K562 (cell line): Measurements from ENCODE around the gene HSDL1. TPM values are rescaled to one million over a fixed set of nuclear protein-coding genes. Genes with fewer than 3 reads are reported as not detected.

Source experiments
- ATAC-seq: fragments of 200-7000 bp; cut with Tn5 transposase; 3 replicates; pipeline ENCODE4 v1.9.1; 2020; ENCODE audit warnings: moderate library complexity
- BruUV-seq: library from RNA; stranded (reverse); fragments of 400-500 nt; replicated peaks from 2 replicates; lab custom pipeline; 2021; lab: Mats Ljungman, UMichigan
- CTCF ChIA-PET: fragments of 300-600 bp; formaldehyde crosslinking; extraction: SDS; loops from one replicate; lab custom pipeline; 2021; ENCODE audit warnings: low intra/inter-chr PET ratio; lab: Yijun Ruan, JAX
- POLR2A ChIA-PET: fragments of 300-600, 350-650 bp; sonication (Branson Sonifier 250); formaldehyde crosslinking; extraction: SDS; loops from one replicate; lab custom pipeline; 2021; ENCODE audit warnings: antibody characterized with exemption, inconsistent platforms; lab: Yijun Ruan, JAX
- DNase-seq, 4 experiments: peaks; one replicate each; pipeline versions ENCODE4 v3.0.0 to v3.0.0-alpha.2; 2011 to 2018; ENCODE audit warnings: low spot score in 3 of 4, mixed read lengths in 3 of 4; ENCODE audit errors: extremely low read depth in 1 of 4
- FAIRE-seq: peaks from 2 replicates; lab custom pipeline; 2011; peaks lifted over from hg19 to GRCh38; lab: Jason Lieb, UNC
- H2AFZ ChIP-seq: 2 replicates; pipeline ENCODE4 v1.6.0; 2011; ENCODE audit warnings: low read depth, low read length, control low read depth, inconsistent platforms
- H3K27ac ChIP-seq: fragments of 200-600 bp; 3 replicates; pipeline ENCODE4 v1.8.0; 2011; ENCODE audit warnings: low read depth, mild to moderate bottlenecking, control low read depth, inconsistent platforms, low read length, moderate library complexity, mixed read lengths; ENCODE audit errors: extremely low read depth
- H3K27me3 ChIP-seq, 2 experiments: fragments of 300-600 bp in 1 of 2; 2 replicates in 1 of 2; 3 replicates in 1 of 2; pipeline versions ENCODE4 v1.6.0 to v1.8.0; 2011; ENCODE audit warnings: inconsistent platforms in 2 of 2, low read length in 2 of 2, mild to moderate bottlenecking in 1 of 2, mixed read lengths in 1 of 2, moderate library complexity in 1 of 2; ENCODE audit not compliant: control insufficient read depth in 2 of 2, insufficient read depth in 2 of 2
- H3K36me3 ChIP-seq: fragments of 300-600 bp; 3 replicates; pipeline ENCODE4 v1.8.0; 2011; ENCODE audit warnings: mild to moderate bottlenecking, low read length, inconsistent platforms; ENCODE audit not compliant: control insufficient read depth, insufficient read depth
- H3K4me1 ChIP-seq, 2 experiments: fragments of 200-600 bp in 1 of 2; replicated peaks in 1 of 2; 2 replicates in 1 of 2; 3 replicates in 1 of 2; pipeline versions ENCODE4 v1.5.1 to v1.8.0; 2011; ENCODE audit warnings: inconsistent platforms in 2 of 2, low read length in 2 of 2, mild to moderate bottlenecking in 1 of 2, mixed read lengths in 1 of 2, moderate library complexity in 1 of 2; ENCODE audit not compliant: control insufficient read depth in 2 of 2, insufficient read depth in 2 of 2
- H3K4me2 ChIP-seq: 2 replicates; pipeline ENCODE4 v1.6.1; 2011; ENCODE audit warnings: low read length, control low read depth, inconsistent platforms, mixed read lengths; ENCODE audit not compliant: insufficient read depth
- H3K4me3 ChIP-seq: fragments of 200-600 bp; sonication (generic), shearing (Covaris generic); 2 replicates; pipeline ENCODE4 v1.5.1; 2016; ENCODE audit warnings: control low read depth, inconsistent platforms
- H3K79me2 ChIP-seq: fragments of 200-600 bp; 3 replicates; pipeline ENCODE4 v1.8.0; 2011; ENCODE audit warnings: low read length, inconsistent platforms; ENCODE audit not compliant: control insufficient read depth, insufficient read depth
- H3K9ac ChIP-seq, 2 experiments: 2 replicates each; pipeline versions ENCODE4 v1.6.0 to v1.6.1; 2011; ENCODE audit warnings: low read depth in 2 of 2, low read length in 2 of 2, control low read depth in 1 of 2, inconsistent platforms in 1 of 2, mild to moderate bottlenecking in 1 of 2, mixed read lengths in 1 of 2; ENCODE audit not compliant: insufficient read depth in 1 of 2
- H3K9me1 ChIP-seq: one replicate; pipeline ENCODE4 v1.6.0; 2011; ENCODE audit warnings: inconsistent platforms, mild to moderate bottlenecking, low read length, moderate library complexity; ENCODE audit not compliant: control insufficient read depth, insufficient read depth
- H3K9me3 ChIP-seq: replicated peaks from 2 replicates; pipeline ENCODE4 v1.5.1; 2011; ENCODE audit warnings: low read depth, low read length, inconsistent platforms; ENCODE audit not compliant: control insufficient read depth, insufficient read depth
- H4K20me1 ChIP-seq: replicated peaks from 2 replicates; pipeline ENCODE4 v1.6.1; 2011; ENCODE audit warnings: low read length, inconsistent platforms, mixed read lengths; ENCODE audit not compliant: control insufficient read depth, insufficient read depth
- ARID3A ChIP-seq: IDR thresholded peaks from 2 replicates; pipeline ENCODE4 v1.6.1; 2012; ENCODE audit warnings: low read depth, low read length, improper control_type of control experiment, borderline replicate concordance
- HDAC3 ChIP-seq: fragments of 450-650 bp; IDR thresholded peaks from 2 replicates; pipeline ENCODE4 v1.6.1; 2018; ENCODE audit warnings: borderline replicate concordance, mild to moderate bottlenecking, moderate library complexity; ENCODE audit not compliant: partially characterized antibody
- HNRNPH1 ChIP-seq: fragments of 200-400 bp; formaldehyde crosslinking; optimal IDR thresholded peaks from 2 replicates; pipeline ENCODE3; 2017; ENCODE audit warnings: low read depth, mild to moderate bottlenecking, low read length, moderate library complexity
- JUND ChIP-seq, 2 experiments: IDR thresholded peaks; 2 replicates in 1 of 2; 3 replicates in 1 of 2; pipeline ENCODE4 v1.6.1; 2011; ENCODE audit warnings: borderline replicate concordance in 2 of 2, low read depth in 2 of 2, low read length in 2 of 2, improper control_type of control experiment in 1 of 2, missing biosample characterization in 1 of 2, missing genetic modification characterization in 1 of 2, missing genetic modification reagents in 1 of 2
- NR3C1 ChIP-seq: sonication (generic); formaldehyde crosslinking; IDR thresholded peaks from 2 replicates; pipeline ENCODE4 v1.8.1; 2022; ENCODE audit warnings: missing genetic modification reagents
- OTX1 ChIP-seq: fragments of 450-650 bp; formaldehyde crosslinking; IDR thresholded peaks from 2 replicates; pipeline ENCODE4 v1.4.0; 2022; ENCODE audit warnings: mild to moderate bottlenecking
- PCBP1 ChIP-seq: fragments of 200-400 bp; formaldehyde crosslinking; IDR thresholded peaks from 2 replicates; pipeline ENCODE4 v1.6.1; 2018; ENCODE audit warnings: mild to moderate bottlenecking, low read depth, low read length; ENCODE audit not compliant: poor library complexity, severe bottlenecking
- STAT5B ChIP-seq: fragments of 250-450 bp; sonication (Bioruptor Pico); IDR thresholded peaks from 2 replicates; pipeline ENCODE4 v1.8.0; 2021; ENCODE audit warnings: mild to moderate bottlenecking, inconsistent platforms
- ZKSCAN8 ChIP-seq: fragments of 200-800 bp; sonication (Bioruptor generic); IDR thresholded peaks from 2 replicates; pipeline ENCODE4 v1.6.1; 2016; ENCODE audit warnings: missing genetic modification characterization, missing compliant biosample characterization
- ZNF395 ChIP-seq: fragments of 200-800 bp; sonication (Bioruptor generic); IDR thresholded peaks from 2 replicates; pipeline ENCODE4 v1.6.1; 2017; ENCODE audit warnings: missing genetic modification characterization, missing compliant biosample characterization
- WGBS: fragments of 100-300 bp; shearing (Covaris generic); methylation state at CpG from one replicate; pipeline ENCODE4 v1.1.6; 2016; ENCODE audit warnings: low coverage, mixed read lengths; ENCODE audit not compliant: insufficient coverage; ENCODE audit errors: missing lambda C conversion rate; 5-methylcytosine and 5-hydroxymethylcytosine counted together
- in situ Hi-C: fragments of 300-500 bp; cut with MboI; formaldehyde crosslinking; loops from 4 replicates; pipeline ENCODE4 v1.15.0; 2018; ENCODE audit warnings: inconsistent platforms, mixed read lengths
- intact Hi-C: fragments of 100-400 bp; cut with micrococcal nuclease; formaldehyde crosslinking; loops from 2 replicates; pipeline ENCODE4 v1.14.2; 2022
- polyA plus RNA-seq, 8 experiments: library from polyadenylated mRNA; depleted of rRNA in 4 of 8; stranded (reverse) in 5 of 8; unstranded in 3 of 8; fragments of >200 nt; fragmentation: Nextera tagmentation in 2 of 8; fragmentation: Illumina TruSeq in 1 of 8; extraction: Ambion mirVana in 2 of 8; extraction: Trizol in 1 of 8; gene quantifications; 2 replicates each; pipeline versions ENCODE4 v1.2.1 to v1.2.3, GENCODE V29; 2011 to 2014; ENCODE audit warnings: inconsistent platforms in 1 of 8, missing spikeins in 1 of 8
- total RNA-seq, 7 experiments: library from RNA; depleted of rRNA in 6 of 7; stranded (reverse); fragments of >200 nt in 6 of 7; fragmentation: Illumina TruSeq in 2 of 7; extraction: Trizol in 2 of 7; gene quantifications; 2 replicates each; pipeline versions ENCODE4 v1.2.1 to v1.2.3, GENCODE V29; 2011 to 2021; ENCODE audit warnings: low replicate concordance in 1 of 7
- TF ChIP-seq, protein P1 (sequence below): sonication (generic); formaldehyde crosslinking; IDR thresholded peaks from 2 replicates; pipeline ENCODE4 v1.8.1; 2023; ENCODE audit warnings: mild to moderate bottlenecking, missing genetic modification reagents
- TF ChIP-seq, protein P2 (sequence below), 2 experiments: fragments of 450-650 bp in 1 of 2; sonication (generic) in 1 of 2; formaldehyde crosslinking in 1 of 2; IDR thresholded peaks in 1 of 2; conservative IDR thresholded peaks in 1 of 2; 2 replicates each; pipeline versions ENCODE4 v1.6.1 to v1.8.1; 2016 to 2023; ENCODE audit warnings: mild to moderate bottlenecking in 2 of 2, moderate library complexity in 2 of 2, inconsistent platforms in 1 of 2, missing genetic modification reagents in 1 of 2

The HSDL1 gene
- total and polyA plus RNA-seq, 9 of the 15 experiments (the other 6 are each of a cell fraction or from before 2014, with no cell fraction given) = 14.8 to 41.2 (median 27.7) TPM

DNA sequence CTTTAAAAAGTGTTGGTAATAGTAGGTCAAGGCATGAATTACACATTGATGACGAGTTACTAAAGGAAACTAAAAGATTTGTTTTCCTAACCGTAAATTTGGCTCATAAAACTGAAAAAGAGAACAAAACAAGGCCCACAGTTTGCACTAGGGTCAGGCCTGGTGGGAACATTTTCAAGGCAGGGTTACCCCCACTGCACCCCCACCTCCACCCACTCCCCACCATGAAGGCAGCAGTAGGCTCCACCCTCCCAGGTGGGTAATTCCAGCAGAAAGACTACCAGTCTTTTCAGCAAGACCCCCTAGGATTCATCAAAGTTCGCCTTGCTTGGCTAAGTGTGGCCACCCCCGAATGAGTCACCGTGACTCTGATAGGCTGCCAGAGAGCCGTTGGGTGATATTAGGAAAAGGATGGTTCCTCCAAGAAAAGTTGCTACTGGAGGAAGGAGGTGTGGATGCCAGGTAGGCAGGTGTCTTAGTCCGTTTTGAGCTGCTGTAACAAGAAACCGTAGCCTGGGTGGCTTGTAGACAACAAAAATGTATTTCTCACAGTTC is 8.8 kb upstream of the HSDL1 start:
- intact Hi-C loops = no loop called here
- no peaks in the 10 kb centered on the region for H3K36me3 ChIP-seq
- H3K4me3 ChIP-seq = no peak overlapping the region
- H3K4me1 ChIP-seq = peaks cover 0 to 4% of the 10 kb centered on the region in 2 experiments; a peak in 1 of 5 replicates
- no peak overlapping the region for H2AFZ ChIP-seq
- POLR2A ChIA-PET = interaction anchor here (0.8 to 0.9 kb wide), 2 partner anchors 16 to 37 kb away, joined by 3 read pairs; partner anchors contain the start of gene MBTPS1
- H3K9me1 ChIP-seq = no peaks in the 10 kb centered on the region
- no peak overlapping the region for H3K27ac ChIP-seq
- H3K79me2 ChIP-seq = no peaks in the 10 kb centered on the region
- H3K9ac ChIP-seq = no peak overlapping the region
- no peak overlapping the region for H3K4me2 ChIP-seq
- peaks cover 17 to 52% of the 10 kb centered on the region in 2 experiments for H3K27me3 ChIP-seq
- FAIRE-seq (no peak), ATAC-seq (0 out of 3 replicates have a peak, but pooled peaks have one; percentile 22), DNase-seq (peak in 1 of 4 experiments; percentile 41)
- CTCF ChIA-PET = no interaction called here
- 4% methylated on average over 8 of the region's 8 CpGs for WGBS
- in situ Hi-C loops = no loop called here
- no peaks in the 10 kb centered on the region for H4K20me1 ChIP-seq
- no peaks in the 10 kb centered on the region for H3K9me3 ChIP-seq
- no TSS peak for BruUV-seq
- TF ChIP-seq STAT5B (CRISPR knock-in tag) = no peak
- TF ChIP-seq, protein P1, sequence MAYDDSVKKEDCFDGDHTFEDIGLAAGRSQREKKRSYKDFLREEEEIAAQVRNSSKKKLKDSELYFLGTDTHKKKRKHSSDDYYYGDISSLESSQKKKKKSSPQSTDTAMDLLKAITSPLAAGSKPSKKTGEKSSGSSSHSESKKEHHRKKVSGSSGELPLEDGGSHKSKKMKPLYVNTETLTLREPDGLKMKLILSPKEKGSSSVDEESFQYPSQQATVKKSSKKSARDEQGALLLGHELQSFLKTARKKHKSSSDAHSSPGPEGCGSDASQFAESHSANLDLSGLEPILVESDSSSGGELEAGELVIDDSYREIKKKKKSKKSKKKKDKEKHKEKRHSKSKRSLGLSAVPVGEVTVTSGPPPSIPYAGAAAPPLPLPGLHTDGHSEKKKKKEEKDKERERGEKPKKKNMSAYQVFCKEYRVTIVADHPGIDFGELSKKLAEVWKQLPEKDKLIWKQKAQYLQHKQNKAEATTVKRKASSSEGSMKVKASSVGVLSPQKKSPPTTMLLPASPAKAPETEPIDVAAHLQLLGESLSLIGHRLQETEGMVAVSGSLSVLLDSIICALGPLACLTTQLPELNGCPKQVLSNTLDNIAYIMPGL (CRISPR knock-in tag) = no peak
- no peak for TF ChIP-seq HDAC3
- no peak for TF ChIP-seq ZNF395 (CRISPR knock-in tag)
- TF ChIP-seq HNRNPH1 = no peak
- TF ChIP-seq, protein P2, sequence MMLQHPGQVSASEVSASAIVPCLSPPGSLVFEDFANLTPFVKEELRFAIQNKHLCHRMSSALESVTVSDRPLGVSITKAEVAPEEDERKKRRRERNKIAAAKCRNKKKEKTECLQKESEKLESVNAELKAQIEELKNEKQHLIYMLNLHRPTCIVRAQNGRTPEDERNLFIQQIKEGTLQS (IDR thresholded peaks at IDR 0.05) = peak; percentile 62
- TF ChIP-seq, protein P2 (CRISPR knock-in tag; conservative IDR thresholded peaks at IDR 0.05) = no peak
- TF ChIP-seq JUND (IDR thresholded peaks at IDR 0.05; ENCODE audit: borderline replicate concordance, low read depth, low read length) = peak; percentile 73; the same call in 1 of the 2 replicates
- TF ChIP-seq JUND (tag; IDR thresholded peaks at IDR 0.05; ENCODE audit: borderline replicate concordance, low read depth, low read length) = no peak
- TF ChIP-seq PCBP1 = no peak
- TF ChIP-seq ARID3A = no peak
- no peak for TF ChIP-seq ZKSCAN8 (CRISPR knock-in tag)
- no peak for TF ChIP-seq NR3C1
- TF ChIP-seq OTX1 (CRISPR knock-in tag) = no peak
